SU-DHL-6 (cell line): Measurements from ENCODE around the gene ARNT2.

Experiments
- H2AFZ ChIP-seq: fragments of 200-600 bp; sonication (generic); 2 replicates; pipeline ENCODE4 v1.6.1; 2014; ENCODE audit warnings: low read depth, mild to moderate bottlenecking, moderate library complexity, mixed read lengths, antibody characterized with exemption, low read length; ENCODE audit not compliant: severe bottlenecking
- H3F3A ChIP-seq: fragments of 200-600 bp; shearing (Covaris generic); 2 replicates; pipeline ENCODE4 v1.6.0; 2016; ENCODE audit warnings: antibody characterized with exemption, mild to moderate bottlenecking; ENCODE audit not compliant: insufficient read depth
- H3K27ac ChIP-seq: fragments of 200-600 bp; sonication (generic); 2 replicates; pipeline ENCODE4 v1.5.1; 2016; ENCODE audit warnings: low read depth, mild to moderate bottlenecking, low read length, moderate library complexity, mixed read lengths
- H3K27me3 ChIP-seq: fragments of 200-600 bp; sonication (generic), shearing (Covaris generic); 2 replicates; pipeline ENCODE4 v1.6.0; 2014; ENCODE audit warnings: mild to moderate bottlenecking, low read length
- H3K36me3 ChIP-seq: fragments of 200-600 bp; sonication (generic); 2 replicates; pipeline ENCODE4 v1.6.1; 2014; ENCODE audit warnings: mild to moderate bottlenecking, low read length, mixed read lengths
- H3K4me2 ChIP-seq: fragments of 300-600, 200-600 bp; shearing (Covaris generic), sonication (generic); 2 replicates; pipeline ENCODE4 v1.6.0; 2014; ENCODE audit warnings: low read length, low read depth, mild to moderate bottlenecking; ENCODE audit not compliant: poor library complexity, severe bottlenecking
- H3K4me3 ChIP-seq: fragments of 200-600 bp; sonication (generic); 2 replicates; pipeline ENCODE4 v1.5.1; 2014; ENCODE audit warnings: antibody characterized with exemption, low read length, mild to moderate bottlenecking, mixed read lengths; ENCODE audit not compliant: insufficient read depth, poor library complexity, severe bottlenecking
- H3K79me2 ChIP-seq: fragments of 200-600 bp; sonication (generic); 2 replicates; pipeline ENCODE4 v1.6.1; 2014; ENCODE audit warnings: mild to moderate bottlenecking, low read length, moderate library complexity; ENCODE audit not compliant: insufficient read depth
- H3K9ac ChIP-seq: fragments of 200-600 bp; sonication (generic); 2 replicates; pipeline ENCODE4 v1.7.0; 2014; ENCODE audit warnings: mild to moderate bottlenecking, low read length
- H3K9me2 ChIP-seq: fragments of 200-600 bp; sonication (generic); replicated peaks from 2 replicates; pipeline ENCODE4 v1.6.1; 2014; ENCODE audit warnings: low read length; ENCODE audit not compliant: insufficient read depth
- H3K9me3 ChIP-seq: fragments of 200-600 bp; sonication (generic); 2 replicates; pipeline ENCODE4 v1.6.1; 2014; ENCODE audit warnings: low read length, mixed read lengths; ENCODE audit not compliant: insufficient read depth
- H4K20me1 ChIP-seq: fragments of 200-600 bp; sonication (generic); 2 replicates; pipeline ENCODE4 v1.6.1; 2014; ENCODE audit warnings: low read depth, mild to moderate bottlenecking, antibody characterized with exemption, low read length, moderate library complexity, mixed read lengths
- CTCF ChIP-seq: fragments of 200-600 bp; sonication (generic); IDR thresholded peaks from one replicate; pipeline ENCODE4 v1.5.1; 2017; ENCODE audit warnings: antibody characterized with exemption, mild to moderate bottlenecking, low read length, moderate library complexity; ENCODE audit not compliant: insufficient read depth, poor library complexity, severe bottlenecking
- EZH2phosphoT487 ChIP-seq: fragments of 200-600 bp; sonication (generic), shearing (Covaris generic); conservative IDR thresholded peaks from 2 replicates; pipeline ENCODE4 v1.6.1; 2018; ENCODE audit warnings: mild to moderate bottlenecking, antibody characterized with exemption, low read length, moderate library complexity, mixed read lengths

ARNT2 gene

GRCh38 chr15:80416702-80417101, 12.5 kb downstream of the ARNT2 start:
- no peak overlapping the region for H2AFZ ChIP-seq
- H3K9me3 ChIP-seq, result no peaks in the 10 kb centered on the region
- no peaks in the 10 kb centered on the region for H3K27me3 ChIP-seq
- H3K27ac ChIP-seq, result no peak overlapping the region
- H3K9me2 ChIP-seq, result no peaks in the 10 kb centered on the region
- no peak overlapping the region for H3K9ac ChIP-seq
- H3K36me3 ChIP-seq, result no peaks in the 10 kb centered on the region
- no peak overlapping the region for H3K4me2 ChIP-seq
- H3K79me2 ChIP-seq, result no peaks in the 10 kb centered on the region
- no peak overlapping the region for H3K4me3 ChIP-seq
- no peaks in the 10 kb centered on the region for H3F3A ChIP-seq
- TF ChIP-seq EZH2phosphoT487 (no peak), CTCF (no peak)
- no peaks in the 10 kb centered on the region for H4K20me1 ChIP-seq

- Histone ChIP-seq H3K9ac (no peak overlapping the region), H3K4me3 (no peak overlapping the region), H2AFZ (no peak overlapping the region), H3K36me3 (no peaks in the 10 kb centered on the region), H3F3A (no peaks in the 10 kb centered on the region), H3K79me2 (no peaks in the 10 kb centered on the region), H3K4me2 (no peak overlapping the region), H4K20me1 (no peaks in the 10 kb centered on the region), H3K27ac (no peak overlapping the region), H3K9me2 (no peaks in the 10 kb centered on the region), H3K9me3 (no peaks in the 10 kb centered on the region), H3K27me3 (no peaks in the 10 kb centered on the region)
- peak; percentile 47 for TF ChIP-seq CTCF
- TF ChIP-seq EZH2phosphoT487, result no peak
Observed at GRCh38 chr15:80418892-80419537, 14.8 kb downstream of the ARNT2 start.

GRCh38 chr15:80419546-80419945, 15.4 kb downstream of the ARNT2 start:
- Histone ChIP-seq H3K9me2 (no peaks in the 10 kb centered on the region), H3K4me2 (no peak overlapping the region), H3K27ac (no peak overlapping the region), H4K20me1 (no peaks in the 10 kb centered on the region), H3F3A (no peaks in the 10 kb centered on the region), H3K9ac (no peak overlapping the region), H3K4me3 (no peak overlapping the region), H2AFZ (no peak overlapping the region), H3K9me3 (no peaks in the 10 kb centered on the region), H3K79me2 (no peaks in the 10 kb centered on the region), H3K27me3 (no peaks in the 10 kb centered on the region), H3K36me3 (no peaks in the 10 kb centered on the region)
- TF ChIP-seq EZH2phosphoT487, result no peak
- no peak for TF ChIP-seq CTCF
